GM19193 (cell line): Measurements from ENCODE around the gene EMILIN1.

Experiments used
- POLR2A ChIP-seq: IDR thresholded peaks from 4 replicates; pipeline ENCODE4 v1.6.1; 2011; ENCODE audit not compliant: insufficient read depth, insufficient read length; ENCODE audit errors: extremely low read depth

The EMILIN1 gene

DNA sequence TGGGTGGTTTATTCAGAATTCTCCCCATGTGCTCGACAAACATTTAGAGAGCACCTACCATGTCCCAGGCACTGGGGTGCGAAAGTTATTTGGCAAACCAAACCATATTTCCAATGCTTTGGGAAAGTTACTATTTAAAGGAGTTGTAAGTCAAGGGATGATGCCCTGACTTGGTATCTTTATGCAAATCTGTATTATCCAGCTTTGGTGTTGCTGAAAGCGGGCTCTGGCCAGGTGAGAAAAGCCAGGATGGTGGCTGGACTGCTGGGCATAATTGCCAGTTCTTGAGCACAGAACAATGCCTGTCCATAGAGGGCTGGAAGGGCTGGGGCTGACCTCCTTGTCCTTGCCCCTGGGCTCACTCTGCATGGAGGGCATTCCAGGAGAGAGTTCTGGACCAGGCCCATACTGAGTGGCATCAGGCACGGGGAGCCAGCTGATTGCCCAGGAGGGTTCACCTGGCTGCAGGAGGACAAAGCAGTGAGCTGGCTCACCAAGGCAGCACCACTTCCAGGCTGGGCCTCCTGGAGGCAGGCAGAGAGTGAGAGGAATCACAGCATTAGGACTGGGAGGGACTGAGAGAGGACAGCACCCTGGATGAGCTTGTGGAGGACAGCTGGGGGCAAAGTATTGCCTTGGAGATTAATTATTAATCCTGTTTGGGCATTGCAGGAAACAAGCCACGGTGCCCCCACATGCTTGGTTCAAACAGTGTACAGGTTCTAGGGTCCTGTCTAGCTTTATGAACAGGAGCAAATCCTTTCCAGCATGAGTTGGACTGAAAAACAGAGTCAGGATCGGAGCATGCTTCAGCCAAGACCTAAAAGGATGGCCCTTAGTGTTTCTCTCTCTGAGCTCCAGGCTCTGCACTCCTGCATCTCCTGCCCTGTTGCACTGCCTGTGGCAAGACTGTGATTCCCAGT is 15.3 kb downstream of the EMILIN1 start:
- no peak for TF ChIP-seq POLR2A

- TF ChIP-seq POLR2A, result no peak
Measured at GRCh38 chr2:27094353-27094984, 16.1 kb downstream of the EMILIN1 start.

GRCh38 chr2:27095427-27095744 is 17.0 kb downstream of the EMILIN1 start:
- no peak for TF ChIP-seq POLR2A

DNA sequence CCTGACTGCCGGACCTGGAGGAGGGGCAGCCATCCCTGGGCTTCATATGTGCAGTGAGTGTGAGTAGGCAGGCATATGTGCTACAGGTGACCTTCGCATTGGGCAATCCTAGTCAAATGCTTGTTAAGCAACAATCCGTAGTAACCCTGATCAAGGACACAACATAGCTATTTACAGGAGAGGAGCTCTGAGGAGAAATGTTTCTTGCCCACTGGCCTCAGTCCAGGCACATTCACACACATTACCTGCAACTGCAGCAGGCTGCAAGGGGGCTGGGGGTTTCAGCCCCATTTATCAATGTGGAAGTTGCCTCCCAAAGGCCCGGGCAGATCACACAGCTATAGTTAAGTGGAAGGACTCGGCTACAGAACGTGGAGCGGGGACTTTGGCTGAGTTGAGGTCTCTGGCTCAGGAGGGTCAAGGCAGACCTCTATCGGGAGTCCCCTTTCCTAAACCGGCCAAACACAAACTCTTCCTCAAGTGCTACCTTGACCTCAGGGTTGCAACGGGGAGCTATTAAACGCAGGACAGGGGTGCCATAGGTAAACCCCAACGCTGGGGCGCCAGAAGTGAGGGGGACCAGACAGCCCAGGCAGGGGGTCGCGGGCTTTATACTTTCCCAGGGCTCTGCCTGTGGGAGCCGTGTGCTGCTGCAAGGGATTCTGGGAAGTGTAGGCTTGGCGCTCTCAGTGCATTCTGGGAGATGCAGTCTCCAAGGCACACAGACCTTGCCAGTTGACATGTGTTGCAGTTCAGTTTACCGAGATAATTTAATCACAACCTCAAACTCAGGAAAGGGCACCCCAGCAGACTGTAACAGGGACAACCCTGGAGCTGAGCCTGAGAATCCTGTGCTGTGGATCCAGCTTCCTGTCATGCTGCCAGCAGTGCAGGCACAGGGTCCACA is 17.6 kb downstream of the EMILIN1 start:
- peak; percentile 34 for TF ChIP-seq POLR2A

DNA sequence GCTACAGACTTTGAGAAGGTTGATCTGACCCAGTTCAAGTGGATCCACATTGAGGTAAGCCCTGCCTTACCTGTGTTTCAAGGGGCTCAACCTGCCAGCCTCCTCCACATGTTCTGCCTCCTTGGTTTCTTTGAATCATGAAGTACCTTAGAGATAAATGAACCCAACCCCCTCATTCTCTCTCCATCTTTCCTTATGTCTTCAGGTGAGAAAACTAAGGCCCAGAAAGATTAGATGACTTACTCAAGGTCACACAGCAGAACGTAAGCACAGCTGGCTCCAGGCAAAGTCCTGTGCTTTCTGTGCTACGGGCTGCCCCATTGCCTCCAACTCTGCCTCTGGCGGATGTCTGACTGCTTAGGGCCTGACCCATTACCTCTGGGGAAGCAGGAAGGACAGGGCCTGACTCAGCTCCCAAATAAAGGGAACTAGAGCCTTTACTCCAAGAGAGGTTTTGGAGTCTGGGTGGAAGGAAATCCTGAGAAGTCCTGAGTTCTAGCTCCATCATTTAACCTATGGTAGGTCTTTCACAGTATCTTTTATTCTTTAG is 18.4 kb downstream of the EMILIN1 start:
- no peak for TF ChIP-seq POLR2A

DNA sequence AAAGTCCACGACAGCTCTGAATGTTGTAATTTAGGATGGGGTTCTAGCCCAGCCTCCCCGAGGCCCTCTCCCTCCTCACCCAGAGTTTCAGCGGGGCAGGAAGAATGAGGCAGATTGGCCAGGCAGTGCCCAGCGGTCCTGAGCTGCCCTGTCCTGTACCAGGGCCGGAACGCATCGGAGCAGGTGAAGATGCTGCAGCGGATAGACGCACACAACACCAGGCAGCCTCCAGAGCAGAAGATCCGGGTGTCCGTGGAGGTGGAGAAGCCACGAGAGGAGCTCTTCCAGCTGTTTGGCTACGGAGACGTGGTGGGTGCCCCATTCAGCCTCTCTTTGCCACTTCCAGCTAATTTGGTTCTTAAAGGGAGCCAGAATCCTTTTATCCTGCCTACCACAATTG is 18.9 kb downstream of the EMILIN1 start:
- no peak for TF ChIP-seq POLR2A

DNA sequence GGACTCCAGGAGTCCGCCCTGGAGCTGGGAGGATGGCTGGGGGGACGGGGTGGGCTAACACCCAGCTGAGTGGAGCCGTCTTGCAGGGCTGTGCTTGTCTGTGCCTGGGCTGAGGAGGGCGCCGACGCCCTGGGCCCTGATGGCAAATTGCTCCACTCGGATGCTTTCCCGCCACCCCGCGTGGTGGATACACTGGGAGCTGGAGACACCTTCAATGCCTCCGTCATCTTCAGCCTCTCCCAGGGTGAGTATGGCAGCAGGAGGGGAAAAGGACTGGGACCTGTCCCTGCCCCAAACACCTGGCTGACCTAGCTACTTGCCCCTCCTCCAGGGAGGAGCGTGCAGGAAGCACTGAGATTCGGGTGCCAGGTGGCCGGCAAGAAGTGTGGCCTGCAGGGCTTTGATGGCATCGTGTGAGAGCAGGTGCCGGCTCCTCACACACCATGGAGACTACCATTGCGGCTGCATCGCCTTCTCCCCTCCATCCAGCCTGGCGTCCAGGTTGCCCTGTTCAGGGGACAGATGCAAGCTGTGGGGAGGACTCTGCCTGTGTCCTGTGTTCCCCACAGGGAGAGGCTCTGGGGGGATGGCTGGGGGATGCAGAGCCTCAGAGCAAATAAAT is 21.0 kb downstream of the EMILIN1 start:
- no peak for TF ChIP-seq POLR2A

DNA sequence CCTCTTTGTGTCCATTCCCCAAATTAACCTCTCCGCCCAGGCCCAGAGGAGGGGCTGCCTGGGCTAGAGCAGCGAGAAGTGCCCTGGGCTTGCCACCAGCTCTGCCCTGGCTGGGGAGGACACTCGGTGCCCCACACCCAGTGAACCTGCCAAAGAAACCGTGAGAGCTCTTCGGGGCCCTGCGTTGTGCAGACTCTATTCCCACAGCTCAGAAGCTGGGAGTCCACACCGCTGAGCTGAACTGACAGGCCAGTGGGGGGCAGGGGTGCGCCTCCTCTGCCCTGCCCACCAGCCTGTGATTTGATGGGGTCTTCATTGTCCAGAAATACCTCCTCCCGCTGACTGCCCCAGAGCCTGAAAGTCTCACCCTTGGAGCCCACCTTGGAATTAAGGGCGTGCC is 21.6 kb downstream of the EMILIN1 start:
- no peak for TF ChIP-seq POLR2A

DNA sequence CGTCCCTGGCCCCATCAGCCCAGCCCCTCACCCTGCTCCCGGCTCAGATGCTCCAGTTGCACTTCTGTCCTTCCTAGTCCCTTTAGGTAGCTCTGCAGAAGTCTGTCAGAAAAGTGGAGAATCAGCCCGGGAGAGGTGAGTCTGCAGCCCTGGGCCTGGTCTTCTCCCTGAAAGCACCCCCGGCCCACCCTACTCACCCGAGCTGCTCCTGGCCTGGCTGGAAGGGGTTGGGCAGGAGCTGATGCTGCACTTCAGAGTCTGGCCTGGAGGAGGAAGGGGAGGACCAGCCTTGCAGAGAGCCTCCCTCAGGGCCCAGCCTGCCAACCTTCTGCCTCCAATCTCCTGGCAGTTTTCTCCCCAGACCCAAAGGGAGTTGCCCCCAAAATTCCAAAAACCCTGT is 23.9 kb downstream of the EMILIN1 start:
- TF ChIP-seq POLR2A, result no peak

GRCh38 chr2:27105981-27106380 is 27.6 kb downstream of the EMILIN1 start:
- TF ChIP-seq POLR2A, result no peak

- no peak for TF ChIP-seq POLR2A
Measured at GRCh38 chr2:27108221-27108620, 29.8 kb downstream of the EMILIN1 start.

GRCh38 chr2:27109083-27109482 is 30.7 kb downstream of the EMILIN1 start:
- TF ChIP-seq POLR2A, result no peak

DNA sequence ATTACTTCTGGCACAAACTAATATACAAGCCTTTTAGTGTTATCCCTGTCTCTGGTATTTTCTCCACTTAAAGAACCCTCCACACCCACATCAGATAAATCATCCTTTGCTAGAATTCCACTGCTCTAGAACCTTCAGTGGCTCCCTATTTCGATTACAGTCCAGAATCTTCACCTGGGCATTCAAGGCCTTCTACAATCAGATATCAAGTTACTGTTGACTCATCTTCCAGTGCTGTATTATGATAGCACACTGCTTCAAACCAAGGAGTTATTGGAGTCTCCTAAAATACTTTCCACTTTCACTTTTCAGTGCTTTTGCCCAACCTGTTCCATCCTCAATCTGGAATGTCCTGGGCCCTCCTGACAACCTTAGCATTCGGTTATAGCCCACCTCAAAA is 37.1 kb downstream of the EMILIN1 start:
- TF ChIP-seq POLR2A, result no peak

DNA sequence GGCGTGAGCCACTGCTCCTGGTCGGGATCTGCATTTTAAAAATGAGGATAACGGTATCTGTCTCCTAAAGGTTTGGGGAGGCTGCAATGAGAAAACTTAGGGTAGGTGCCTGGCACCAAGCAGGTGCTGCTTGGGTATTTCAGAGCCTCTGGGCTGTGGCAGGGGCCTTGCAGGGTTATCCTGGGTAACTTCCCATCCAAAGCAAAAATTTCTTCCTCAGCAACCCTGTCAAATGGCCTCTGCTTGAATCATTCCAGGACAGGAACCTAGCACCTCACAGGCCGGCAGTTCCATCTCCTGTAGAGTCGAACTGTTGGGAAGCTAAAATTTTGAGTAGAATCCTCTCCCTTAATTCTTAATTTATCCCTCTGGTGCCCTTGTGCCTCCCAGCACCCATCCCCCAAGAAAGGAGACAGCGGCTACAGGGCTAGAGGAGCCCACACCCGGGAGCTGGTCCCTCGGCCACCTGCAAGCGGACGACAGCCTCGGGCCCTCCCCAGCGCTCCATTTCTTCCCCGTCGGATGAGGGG is 39.6 kb downstream of the EMILIN1 start:
- no peak for TF ChIP-seq POLR2A

DNA sequence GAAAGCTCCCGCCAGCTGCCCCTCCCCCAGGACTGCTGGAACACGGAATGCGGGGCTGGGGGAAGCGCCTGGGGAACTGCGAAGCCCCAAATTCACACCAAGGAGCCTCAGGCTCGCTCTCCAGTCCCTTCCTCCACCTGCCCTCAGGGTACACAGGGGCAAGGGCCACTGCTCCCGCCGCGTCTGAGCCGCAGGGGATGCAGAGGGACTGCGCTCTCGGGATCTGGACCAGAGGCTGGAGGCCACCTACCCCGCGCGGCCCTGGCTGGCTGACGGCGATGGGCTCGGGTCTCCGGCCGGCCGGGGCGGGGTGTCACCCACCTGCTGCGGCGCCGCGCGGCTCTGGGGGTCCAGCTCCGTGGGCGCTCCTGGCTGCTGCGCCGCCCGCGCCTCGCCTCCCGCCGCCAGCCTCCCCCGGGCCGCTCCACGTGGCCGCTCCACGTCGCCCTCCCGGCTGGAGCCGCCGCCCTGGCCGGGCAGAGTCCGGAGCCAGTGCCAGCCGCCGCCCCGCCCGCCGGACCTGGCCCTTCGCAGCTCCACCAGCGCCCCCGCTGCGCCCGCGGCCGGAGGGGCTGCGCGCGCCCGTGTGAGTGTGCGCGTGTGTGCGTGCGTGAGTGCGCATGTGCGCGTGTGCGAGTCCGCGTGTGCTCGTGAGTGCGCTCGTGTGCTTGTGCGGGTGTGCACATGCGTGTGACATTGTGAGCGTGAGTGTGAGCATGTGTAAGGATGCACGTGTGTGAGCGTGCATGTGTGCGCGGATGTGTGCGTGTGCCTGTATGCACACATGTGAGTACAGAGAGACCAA is 40.3 kb downstream of the EMILIN1 start, which contains the start of gene CGREF1:
Gene CGREF1, minus strand, starts transcription at position 604 of the 805 bp plus-strand sequence. CDS start 14,762 bp downstream, outside the sequence.
- TF ChIP-seq POLR2A, result no peak
